HG03139 (cell line): Measurements from ENCODE around the gene SYCP2.
"Not testable (repeated sequence)": the region's sequence is repeated elsewhere in the genome, so short reads cannot be mapped to it uniquely, and the experiment has no call there.

Source experiments
- ATAC-seq: cut with Tn5 transposase; IDR thresholded peaks from one replicate; pipeline ENCODE4 v1.9.1; 2021; ENCODE audit not compliant: unreplicated experiment

SYCP2 gene, protein sequence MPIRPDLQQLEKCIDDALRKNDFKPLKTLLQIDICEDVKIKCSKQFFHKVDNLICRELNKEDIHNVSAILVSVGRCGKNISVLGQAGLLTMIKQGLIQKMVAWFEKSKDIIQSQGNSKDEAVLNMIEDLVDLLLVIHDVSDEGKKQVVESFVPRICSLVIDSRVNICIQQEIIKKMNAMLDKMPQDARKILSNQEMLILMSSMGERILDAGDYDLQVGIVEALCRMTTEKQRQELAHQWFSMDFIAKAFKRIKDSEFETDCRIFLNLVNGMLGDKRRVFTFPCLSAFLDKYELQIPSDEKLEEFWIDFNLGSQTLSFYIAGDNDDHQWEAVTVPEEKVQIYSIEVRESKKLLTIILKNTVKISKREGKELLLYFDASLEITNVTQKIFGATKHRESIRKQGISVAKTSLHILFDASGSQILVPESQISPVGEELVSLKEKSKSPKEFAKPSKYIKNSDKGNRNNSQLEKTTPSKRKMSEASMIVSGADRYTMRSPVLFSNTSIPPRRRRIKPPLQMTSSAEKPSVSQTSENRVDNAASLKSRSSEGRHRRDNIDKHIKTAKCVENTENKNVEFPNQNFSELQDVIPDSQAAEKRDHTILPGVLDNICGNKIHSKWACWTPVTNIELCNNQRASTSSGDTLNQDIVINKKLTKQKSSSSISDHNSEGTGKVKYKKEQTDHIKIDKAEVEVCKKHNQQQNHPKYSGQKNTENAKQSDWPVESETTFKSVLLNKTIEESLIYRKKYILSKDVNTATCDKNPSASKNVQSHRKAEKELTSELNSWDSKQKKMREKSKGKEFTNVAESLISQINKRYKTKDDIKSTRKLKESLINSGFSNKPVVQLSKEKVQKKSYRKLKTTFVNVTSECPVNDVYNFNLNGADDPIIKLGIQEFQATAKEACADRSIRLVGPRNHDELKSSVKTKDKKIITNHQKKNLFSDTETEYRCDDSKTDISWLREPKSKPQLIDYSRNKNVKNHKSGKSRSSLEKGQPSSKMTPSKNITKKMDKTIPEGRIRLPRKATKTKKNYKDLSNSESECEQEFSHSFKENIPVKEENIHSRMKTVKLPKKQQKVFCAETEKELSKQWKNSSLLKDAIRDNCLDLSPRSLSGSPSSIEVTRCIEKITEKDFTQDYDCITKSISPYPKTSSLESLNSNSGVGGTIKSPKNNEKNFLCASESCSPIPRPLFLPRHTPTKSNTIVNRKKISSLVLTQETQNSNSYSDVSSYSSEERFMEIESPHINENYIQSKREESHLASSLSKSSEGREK (N-terminal part only)

GRCh38 chr20:59933296-59933848 lies at the start of gene SYCP2:
SYCP2 (minus strand) TSS chr20:59933637; CDS start chr20:59922413, 11,224 bp downstream.
- peak; percentile 14 for ATAC-seq

DNA sequence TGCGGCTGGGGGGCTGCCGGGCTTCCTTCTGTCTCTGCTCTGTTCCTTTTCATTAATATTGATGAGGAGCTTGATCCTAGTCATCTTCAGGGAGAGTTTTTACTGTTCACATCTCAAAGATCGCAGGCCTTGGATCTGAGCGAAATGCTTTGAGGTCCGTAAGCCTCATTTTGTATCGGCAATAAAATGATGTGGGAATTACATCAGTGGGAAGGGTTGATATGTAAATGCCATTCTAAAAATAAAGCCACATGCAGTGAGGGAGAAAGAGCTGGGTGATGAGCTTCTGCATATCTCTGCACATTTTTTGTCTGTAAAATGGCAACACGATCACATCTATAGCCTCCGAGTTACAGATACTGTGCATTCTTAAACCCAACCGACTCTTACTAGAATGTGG lies 49.6 kb upstream of the SYCP2 start:
- no peak for ATAC-seq

DNA sequence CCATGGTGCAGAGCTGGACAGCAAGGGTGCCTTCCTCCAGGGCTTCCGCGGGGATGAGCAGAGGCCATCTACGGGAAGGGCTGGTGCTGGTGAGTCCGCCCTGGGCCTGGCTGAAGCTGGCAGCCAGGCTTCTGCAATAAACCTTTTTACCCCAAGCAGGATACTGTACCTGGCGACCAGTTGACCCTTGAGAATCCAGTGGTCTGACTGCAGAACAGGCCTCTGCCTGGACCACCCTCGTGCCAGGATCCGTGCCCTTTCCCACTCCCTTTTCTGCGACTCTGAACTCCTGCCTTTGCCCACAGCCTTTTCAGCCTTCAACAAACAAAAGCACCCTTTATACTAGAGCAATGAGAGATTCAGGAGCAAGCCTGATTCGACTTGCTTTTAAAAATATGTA lies 43.6 kb upstream of the SYCP2 start:
- no peak for ATAC-seq

DNA sequence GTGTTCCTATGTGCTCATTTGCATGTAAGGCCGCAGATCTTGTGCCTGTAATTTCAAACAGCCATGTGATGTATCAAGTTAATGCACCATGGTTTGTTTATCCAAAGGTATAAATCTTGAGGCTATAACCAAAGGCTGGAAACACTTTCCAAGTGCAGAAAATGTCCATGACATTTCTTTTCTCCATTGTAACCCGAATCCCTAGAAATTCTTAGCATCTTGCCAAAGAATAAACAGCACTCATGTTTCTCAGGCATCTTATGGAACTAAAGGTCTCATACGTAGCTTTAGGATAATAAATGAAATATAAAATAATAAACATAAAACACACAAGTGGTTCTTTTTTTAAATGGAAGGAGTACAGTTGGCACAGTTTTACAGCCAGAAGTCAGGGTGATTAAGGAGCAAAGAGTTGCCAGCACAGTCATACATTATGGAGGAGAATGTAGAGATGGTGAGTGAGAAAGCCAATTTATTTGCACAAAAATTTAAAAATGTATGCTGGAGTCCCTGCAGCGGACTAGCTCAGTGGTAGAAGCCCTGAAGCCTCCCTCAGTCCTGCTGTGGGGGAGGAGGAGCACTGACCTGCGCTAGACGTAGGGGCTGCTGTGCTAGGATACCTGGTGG lies 42.8 kb upstream of the SYCP2 start:
- ATAC-seq = no peak

DNA sequence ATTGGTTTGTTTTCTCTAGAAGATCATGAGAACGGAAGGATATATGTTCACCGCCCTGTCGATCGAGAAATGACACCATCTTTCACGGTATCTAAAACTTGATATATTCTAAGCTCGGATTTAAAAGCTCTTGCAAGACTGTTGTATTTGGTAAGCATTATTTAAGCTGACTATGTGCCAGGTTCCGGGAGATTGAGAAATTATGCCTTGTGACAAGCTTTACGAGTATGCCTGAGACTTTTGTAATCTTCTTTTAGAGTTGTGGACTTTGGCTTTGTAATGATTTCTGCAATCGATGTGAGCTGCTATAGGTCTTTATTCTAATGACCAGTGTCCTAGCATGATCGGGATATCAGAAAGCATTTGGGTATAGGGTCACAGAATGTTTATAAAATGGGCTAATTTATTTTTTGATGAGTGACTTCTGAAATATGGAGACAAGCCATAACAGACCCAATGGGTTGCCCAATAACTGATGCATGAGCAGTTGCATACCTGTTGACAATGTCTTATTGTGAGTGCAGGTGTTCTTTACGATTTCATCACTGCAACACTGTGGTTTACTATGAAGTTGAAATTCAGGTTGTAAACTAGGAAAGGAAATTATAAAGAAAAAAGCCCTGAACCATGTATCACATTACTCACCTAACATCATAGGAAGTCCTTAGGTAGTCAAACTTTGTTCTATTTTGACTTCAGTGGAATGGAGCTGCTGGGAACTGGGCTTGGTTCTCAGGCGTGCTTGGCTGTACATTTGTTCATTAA lies 38.8 kb upstream of the SYCP2 start:
- no peak for ATAC-seq

DNA sequence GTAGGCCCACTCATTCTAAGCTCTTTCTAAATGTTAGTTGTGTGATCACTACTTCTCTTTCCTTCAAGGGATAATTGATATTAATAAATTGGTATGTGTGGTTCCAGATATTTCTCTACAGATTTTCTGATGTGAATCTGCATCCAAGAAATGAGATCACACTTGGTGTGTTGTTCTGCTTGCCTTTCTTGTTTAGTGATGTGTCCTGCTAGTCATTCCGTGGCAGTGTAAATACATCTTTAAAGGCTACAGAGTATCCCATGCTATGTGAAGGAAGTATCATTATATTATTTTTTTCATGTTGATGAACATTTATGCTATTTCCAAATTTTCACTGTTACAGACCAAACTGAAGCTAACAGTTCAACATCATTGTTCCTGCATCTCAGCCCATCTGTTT lies 38.0 kb upstream of the SYCP2 start:
- ATAC-seq = no peak

DNA sequence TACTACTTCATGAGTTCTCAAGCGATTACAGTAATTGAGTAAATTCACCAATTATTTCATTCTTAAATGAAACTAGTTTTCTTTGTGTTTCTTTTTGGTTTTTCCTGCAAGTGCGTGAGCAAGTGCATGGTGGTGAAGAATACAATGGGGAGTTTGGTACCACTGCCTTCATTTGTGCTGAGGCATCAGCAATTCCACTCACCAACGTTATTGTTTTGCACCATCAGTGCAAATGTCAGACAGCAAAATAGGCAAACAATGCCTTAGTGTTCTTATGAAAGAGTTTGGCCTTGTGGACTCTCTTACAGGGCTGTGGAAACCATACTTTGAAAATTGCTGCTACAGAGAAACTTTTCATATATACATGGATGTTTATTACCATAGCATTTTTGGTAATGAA lies 33.0 kb upstream of the SYCP2 start:
- no peak for ATAC-seq

GRCh38 chr20:59962155-59962554 lies 28.7 kb upstream of the SYCP2 start:
- ATAC-seq = no peak

DNA sequence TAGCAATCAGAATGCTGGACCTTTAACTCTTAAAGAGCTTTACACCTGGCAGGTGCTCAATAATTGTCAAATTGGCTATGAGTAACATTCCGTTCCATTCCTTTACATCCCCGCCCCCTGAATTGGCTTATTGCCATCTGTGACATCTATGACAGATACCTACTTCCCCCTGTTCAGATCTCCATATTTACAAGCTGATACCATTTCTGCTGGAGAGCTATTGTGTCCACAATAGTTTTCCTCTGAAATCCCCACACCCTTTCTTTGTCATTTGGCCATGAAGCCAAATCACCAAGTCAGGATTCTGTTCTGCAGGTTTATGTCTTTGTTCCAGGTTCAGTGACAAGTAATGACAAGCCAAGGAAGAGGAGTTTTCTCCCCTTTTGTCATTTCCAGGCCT lies 28.0 kb upstream of the SYCP2 start:
- ATAC-seq = no peak

DNA sequence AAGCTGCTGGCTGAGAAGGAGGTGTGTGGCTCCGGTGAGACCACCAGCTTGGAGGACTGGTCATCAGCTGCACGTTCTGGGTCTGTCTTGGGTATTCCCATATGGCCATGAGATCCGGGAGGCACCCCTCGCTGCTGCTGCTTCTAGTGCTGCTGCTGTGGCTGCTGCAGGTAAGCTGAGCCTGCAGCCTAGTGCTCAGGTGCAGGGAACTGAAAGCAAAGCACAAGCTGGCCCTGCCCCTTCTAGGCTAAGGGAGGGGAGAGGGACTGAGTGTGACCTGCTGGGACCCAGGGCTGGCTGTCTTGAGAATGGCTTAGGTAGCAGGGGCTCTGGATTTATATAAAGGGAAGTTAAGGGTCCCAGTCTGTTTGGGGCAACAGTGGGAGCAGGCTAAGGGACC lies 25.2 kb upstream of the SYCP2 start:
- no peak for ATAC-seq

DNA sequence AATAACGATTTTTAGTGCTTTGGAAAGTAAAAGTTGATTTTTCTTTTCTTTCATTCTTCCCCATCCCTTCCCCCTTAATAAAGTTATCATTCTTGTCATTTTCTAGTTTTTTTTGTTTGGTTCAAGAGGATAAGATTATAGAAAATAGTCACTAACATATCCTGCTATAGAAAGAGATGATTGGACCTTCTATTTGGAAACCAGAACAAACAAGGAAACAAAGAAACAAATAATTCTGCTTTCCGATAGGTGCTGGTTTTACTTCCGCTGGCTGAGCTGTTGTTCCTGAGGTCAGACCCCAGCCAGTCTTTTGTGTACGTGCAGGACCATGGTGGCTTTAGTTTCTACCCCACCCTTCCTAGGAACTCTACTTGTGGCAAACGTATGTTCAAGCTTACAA lies 24.7 kb upstream of the SYCP2 start, which contains the start of gene CDH26:
CDH26 (plus strand) TSS at position 301 of the 400 bp plus-strand sequence. CDS start 304 bp downstream, outside the sequence.
- ATAC-seq = no peak

GRCh38 chr20:59957568-59957967 lies 24.1 kb upstream of the SYCP2 start:
- ATAC-seq = not testable (repeated sequence)

DNA sequence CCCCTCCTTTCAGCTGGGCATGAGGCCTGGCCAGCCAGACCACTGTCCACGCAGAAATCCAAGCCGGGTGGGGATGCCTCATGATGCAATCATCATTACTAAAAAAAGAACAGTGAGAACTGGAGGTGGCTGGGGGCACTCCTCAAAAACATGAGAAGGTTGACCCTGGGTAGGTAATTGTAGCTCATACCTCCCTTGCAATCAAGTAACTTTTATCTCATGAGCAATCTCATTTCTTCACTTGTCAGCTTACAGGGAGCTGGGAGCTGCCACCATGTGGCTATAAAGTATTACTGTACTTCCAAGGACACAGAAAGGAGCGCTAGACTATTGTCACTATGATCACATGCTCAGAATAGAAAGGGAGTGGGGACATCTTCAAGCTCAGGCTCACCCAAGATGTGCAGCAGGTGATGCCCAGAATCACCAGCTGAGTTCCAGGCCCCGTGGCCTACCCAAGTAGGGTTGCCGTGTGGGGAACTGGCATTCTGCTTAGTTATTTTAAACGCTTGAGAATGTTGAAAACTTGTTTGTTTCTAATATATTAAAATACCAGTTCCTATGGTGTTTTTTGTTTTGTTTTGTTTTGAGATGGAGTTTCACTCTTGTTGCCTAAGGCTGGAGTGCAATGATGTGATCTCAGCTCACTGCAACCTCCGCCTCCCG lies 21.8 kb upstream of the SYCP2 start:
- ATAC-seq = no peak

DNA sequence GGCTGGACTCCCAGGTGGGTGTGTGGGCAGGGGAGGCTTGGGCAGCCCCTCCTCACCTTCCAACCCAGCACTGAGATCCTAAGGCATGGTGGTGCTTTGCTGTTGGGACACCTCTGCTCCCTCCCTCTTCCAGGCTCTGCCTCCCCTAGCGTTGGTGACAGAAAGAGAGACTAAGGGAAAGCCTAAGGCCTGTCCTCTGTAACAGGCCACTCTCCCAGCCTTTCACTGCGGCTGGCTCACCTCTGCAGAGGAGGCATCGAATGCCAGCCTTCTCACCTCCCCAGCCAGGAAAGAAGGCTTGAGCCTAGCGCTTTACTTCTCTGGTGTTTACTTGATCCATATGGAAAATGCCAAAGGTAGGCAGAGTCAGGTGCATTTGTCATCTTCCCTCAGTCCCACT lies 21.3 kb upstream of the SYCP2 start:
- ATAC-seq = no peak

DNA sequence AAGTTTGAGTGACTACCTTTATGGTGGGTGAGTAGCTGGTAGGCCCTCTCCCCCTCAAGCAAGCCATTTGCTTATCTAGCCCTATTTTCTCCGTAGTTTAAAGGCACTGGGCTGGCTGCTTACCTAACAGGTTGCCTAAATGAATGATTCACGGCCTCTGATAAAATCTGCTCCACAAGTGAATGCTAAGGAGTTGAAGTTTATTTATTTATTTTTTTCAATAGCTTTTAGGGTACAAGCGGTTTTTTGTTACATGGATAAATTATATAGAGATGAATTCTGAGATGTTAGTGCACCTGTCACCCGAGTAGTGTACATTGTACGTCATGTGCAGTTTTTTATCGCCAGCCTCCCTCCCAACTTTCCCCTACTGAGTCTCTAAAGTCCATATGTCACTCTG lies 16.5 kb upstream of the SYCP2 start:
- no peak for ATAC-seq

- ATAC-seq = peak; percentile 61
Measured at GRCh38 chr20:59948828-59949720, 15.6 kb upstream of the SYCP2 start.

DNA sequence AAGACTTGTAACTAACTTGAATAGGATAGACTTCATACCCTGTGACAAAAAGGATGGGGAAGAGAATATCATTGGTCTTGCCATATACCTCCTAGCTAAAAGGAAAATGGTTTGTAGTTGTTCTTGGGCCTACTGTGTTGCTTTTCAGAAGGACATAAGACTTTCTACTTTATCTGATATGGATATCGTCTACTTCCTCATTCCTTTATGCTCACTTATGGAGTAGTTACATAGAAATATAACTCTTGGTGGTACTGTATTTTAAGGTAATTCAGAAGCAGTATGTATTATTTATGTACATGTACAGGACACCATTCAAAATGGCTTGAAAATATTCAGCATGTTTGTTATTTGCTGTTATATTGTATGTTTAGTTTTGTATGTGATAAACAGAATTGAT lies 14.8 kb upstream of the SYCP2 start:
- no peak for ATAC-seq

DNA sequence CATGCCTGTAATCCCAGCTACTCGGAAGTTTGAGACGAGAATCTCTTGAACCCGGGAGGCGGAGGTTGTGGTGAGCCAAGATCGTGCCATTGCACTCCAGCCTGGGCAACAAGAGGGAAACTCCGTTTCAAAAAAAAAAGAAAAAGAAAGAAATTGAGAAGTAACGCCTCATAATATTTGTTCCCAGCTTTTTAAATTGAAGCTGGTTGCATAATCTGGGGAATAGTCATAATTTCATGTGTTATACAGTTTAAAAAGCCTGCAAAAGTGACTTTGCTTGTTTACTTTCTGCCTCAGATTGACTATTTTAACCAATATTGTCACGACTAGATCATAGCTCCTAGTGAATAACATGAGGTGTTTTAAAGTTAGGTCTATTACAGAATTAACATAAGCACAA lies 13.9 kb upstream of the SYCP2 start:
- no peak for ATAC-seq
